ENCODE data around the gene TRAF3.

TRAF3 gene

DNA sequence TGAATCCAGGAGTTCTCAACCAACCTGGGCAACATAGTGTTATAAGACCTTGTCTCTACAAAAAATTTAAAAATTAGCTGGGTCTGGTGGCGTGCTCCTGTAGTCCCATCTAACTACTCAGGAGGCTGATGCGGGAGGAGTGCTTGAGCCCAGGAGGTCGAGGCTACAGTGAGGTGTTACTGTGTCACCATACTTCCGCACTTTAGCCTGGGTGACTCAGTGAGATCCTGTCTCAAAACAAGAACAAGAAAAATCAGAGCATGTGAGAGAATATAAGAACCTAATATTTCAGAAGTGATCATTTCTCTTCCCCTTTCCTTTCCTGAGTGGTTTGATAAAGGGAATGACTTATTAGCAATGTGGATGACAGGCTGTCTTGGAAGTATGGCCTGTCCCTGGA lies 9.5 kb downstream of the TRAF3 start:
- ATAC-seq: no peak
- TF ChIP-seq ZFP3 (CRISPR knock-in tag; IDR thresholded peaks at IDR 0.05) (no peak), RARB (CRISPR knock-in tag; IDR thresholded peaks at IDR 0.05) (no peak), ARNTL (CRISPR knock-in tag; IDR thresholded peaks at IDR 0.05; ENCODE audit: borderline replicate concordance, low read depth) (no peak), SNAI2 (CRISPR knock-in tag; IDR thresholded peaks at IDR 0.05) (no peak), TCF4 (CRISPR knock-in tag; IDR thresholded peaks at IDR 0.05; ENCODE audit: borderline replicate concordance) (no peak), ZC3H10 (CRISPR knock-in tag; IDR thresholded peaks at IDR 0.05) (no peak), ZNF565 (CRISPR knock-in tag; conservative IDR thresholded peaks at IDR 0.05; ENCODE audit: low read depth) (no peak), ZFP30 (CRISPR knock-in tag; IDR thresholded peaks at IDR 0.05) (no peak)
- TF ChIP-seq, protein P1, sequence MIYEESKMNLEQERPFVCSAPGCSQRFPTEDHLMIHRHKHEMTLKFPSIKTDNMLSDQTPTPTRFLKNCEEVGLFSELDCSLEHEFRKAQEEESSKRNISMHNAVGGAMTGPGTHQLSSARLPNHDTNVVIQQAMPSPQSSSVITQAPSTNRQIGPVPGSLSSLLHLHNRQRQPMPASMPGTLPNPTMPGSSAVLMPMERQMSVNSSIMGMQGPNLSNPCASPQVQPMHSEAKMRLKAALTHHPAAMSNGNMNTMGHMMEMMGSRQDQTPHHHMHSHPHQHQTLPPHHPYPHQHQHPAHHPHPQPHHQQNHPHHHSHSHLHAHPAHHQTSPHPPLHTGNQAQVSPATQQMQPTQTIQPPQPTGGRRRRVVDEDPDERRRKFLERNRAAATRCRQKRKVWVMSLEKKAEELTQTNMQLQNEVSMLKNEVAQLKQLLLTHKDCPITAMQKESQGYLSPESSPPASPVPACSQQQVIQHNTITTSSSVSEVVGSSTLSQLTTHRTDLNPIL (CRISPR knock-in tag; IDR thresholded peaks at IDR 0.05; ENCODE audit: low read depth): no peak

DNA sequence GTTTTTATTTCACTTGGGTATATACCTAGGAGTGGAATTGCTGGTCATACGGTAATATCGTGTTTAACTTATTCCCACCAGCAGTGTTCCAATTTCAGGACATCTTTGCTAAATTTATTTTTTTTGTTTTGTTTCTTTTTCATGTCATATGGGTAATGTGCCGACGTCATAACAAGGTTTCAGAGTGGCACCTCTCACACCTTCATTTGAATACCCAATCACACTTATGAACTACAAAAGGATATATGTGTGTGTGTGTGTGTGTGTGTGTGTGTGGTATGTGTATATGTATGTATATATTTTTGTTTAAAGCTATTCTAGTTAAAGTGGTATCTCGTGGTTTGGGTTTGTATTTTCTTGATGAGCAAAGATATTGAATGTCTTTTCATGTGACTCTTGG lies 12.1 kb downstream of the TRAF3 start:
- no peak for ATAC-seq
- TF ChIP-seq, protein P2, sequence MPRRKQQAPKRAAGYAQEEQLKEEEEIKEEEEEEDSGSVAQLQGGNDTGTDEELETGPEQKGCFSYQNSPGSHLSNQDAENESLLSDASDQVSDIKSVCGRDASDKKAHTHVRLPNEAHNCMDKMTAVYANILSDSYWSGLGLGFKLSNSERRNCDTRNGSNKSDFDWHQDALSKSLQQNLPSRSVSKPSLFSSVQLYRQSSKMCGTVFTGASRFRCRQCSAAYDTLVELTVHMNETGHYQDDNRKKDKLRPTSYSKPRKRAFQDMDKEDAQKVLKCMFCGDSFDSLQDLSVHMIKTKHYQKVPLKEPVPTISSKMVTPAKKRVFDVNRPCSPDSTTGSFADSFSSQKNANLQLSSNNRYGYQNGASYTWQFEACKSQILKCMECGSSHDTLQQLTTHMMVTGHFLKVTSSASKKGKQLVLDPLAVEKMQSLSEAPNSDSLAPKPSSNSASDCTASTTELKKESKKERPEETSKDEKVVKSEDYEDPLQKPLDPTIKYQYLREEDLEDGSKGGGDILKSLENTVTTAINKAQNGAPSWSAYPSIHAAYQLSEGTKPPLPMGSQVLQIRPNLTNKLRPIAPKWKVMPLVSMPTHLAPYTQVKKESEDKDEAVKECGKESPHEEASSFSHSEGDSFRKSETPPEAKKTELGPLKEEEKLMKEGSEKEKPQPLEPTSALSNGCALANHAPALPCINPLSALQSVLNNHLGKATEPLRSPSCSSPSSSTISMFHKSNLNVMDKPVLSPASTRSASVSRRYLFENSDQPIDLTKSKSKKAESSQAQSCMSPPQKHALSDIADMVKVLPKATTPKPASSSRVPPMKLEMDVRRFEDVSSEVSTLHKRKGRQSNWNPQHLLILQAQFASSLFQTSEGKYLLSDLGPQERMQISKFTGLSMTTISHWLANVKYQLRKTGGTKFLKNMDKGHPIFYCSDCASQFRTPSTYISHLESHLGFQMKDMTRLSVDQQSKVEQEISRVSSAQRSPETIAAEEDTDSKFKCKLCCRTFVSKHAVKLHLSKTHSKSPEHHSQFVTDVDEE (CRISPR knock-in tag; IDR thresholded peaks at IDR 0.05): no peak
- TF ChIP-seq ZC3H10 (CRISPR knock-in tag; IDR thresholded peaks at IDR 0.05): no peak
- TF ChIP-seq, protein P3, sequence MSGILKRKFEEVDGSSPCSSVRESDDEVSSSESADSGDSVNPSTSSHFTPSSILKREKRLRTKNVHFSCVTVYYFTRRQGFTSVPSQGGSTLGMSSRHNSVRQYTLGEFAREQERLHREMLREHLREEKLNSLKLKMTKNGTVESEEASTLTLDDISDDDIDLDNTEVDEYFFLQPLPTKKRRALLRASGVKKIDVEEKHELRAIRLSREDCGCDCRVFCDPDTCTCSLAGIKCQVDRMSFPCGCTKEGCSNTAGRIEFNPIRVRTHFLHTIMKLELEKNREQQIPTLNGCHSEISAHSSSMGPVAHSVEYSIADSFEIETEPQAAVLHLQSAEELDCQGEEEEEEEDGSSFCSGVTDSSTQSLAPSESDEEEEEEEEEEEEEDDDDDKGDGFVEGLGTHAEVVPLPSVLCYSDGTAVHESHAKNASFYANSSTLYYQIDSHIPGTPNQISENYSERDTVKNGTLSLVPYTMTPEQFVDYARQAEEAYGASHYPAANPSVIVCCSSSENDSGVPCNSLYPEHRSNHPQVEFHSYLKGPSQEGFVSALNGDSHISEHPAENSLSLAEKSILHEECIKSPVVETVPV (CRISPR knock-in tag; IDR thresholded peaks at IDR 0.05): no peak
- TF ChIP-seq ZFP3 (CRISPR knock-in tag; IDR thresholded peaks at IDR 0.05): no peak
- TF ChIP-seq ISL1 (CRISPR knock-in tag; IDR thresholded peaks at IDR 0.05): no peak
- no peak for TF ChIP-seq TOX (CRISPR knock-in tag; IDR thresholded peaks at IDR 0.05; ENCODE audit: borderline replicate concordance)
- TF ChIP-seq CSDC2 (CRISPR knock-in tag; IDR thresholded peaks at IDR 0.05): no peak
- no peak for TF ChIP-seq ZNF70 (CRISPR knock-in tag; IDR thresholded peaks at IDR 0.05)
- TF ChIP-seq RARB (CRISPR knock-in tag; IDR thresholded peaks at IDR 0.05): no peak
- TF ChIP-seq, protein P4, sequence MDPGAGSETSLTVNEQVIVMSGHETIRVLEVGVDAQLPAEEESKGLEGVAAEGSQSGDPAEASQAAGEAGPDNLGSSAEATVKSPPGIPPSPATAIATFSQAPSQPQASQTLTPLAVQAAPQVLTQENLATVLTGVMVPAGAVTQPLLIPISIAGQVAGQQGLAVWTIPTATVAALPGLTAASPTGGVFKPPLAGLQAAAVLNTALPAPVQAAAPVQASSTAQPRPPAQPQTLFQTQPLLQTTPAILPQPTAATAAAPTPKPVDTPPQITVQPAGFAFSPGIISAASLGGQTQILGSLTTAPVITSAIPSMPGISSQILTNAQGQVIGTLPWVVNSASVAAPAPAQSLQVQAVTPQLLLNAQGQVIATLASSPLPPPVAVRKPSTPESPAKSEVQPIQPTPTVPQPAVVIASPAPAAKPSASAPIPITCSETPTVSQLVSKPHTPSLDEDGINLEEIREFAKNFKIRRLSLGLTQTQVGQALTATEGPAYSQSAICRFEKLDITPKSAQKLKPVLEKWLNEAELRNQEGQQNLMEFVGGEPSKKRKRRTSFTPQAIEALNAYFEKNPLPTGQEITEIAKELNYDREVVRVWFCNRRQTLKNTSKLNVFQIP (CRISPR knock-in tag; IDR thresholded peaks at IDR 0.05; ENCODE audit: borderline replicate concordance, low read depth): no peak
- no peak for TF ChIP-seq PPARA (CRISPR knock-in tag; IDR thresholded peaks at IDR 0.05; ENCODE audit: borderline replicate concordance)
- no peak for TF ChIP-seq ARNTL (CRISPR knock-in tag; IDR thresholded peaks at IDR 0.05; ENCODE audit: borderline replicate concordance, low read depth)
- no peak for TF ChIP-seq GLIS3 (CRISPR knock-in tag; IDR thresholded peaks at IDR 0.05)
- TF ChIP-seq OSR1 (CRISPR knock-in tag; IDR thresholded peaks at IDR 0.05): no peak
- no peak for TF ChIP-seq ZNF565 (CRISPR knock-in tag; conservative IDR thresholded peaks at IDR 0.05; ENCODE audit: low read depth)
- TF ChIP-seq SNAI2 (CRISPR knock-in tag; IDR thresholded peaks at IDR 0.05): no peak

DNA sequence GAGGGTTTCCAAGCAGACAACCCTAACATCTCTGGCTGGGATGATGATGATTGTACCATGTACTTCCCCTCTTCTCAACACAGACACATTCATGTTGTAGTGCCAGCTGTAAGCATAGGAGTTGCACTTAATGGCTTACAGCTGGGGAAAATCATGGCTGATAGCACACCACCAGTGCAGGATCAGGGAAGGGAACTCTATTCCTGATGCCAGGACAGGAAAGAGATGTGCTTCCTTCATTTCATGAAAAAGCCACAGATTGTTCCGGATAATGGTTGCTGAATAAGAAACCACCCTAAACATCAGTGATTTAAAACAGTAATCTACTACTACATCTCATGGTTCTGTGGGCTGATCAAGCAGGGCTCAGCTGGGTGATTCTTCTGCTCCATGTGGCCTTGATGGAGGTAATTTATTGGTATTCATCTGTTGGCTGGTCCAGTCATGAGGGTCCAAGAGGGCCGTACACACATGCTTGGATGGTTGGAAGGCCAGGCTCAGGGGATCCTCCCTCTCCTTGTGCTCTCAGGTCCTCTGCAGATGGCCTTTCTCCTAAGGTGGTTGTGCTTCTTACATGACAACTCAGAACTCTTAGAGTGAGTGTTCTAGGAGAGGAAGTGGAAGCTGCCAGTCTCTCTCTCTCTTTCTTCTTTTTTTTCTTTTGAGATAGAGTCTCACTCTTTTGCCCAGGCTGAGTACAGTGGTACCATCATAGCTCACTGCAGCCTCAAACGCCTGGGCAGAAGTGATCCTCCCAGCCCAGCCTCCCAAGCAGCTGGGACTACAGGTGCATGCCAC lies 16.5 kb downstream of the TRAF3 start:
- no peak for ATAC-seq
- TF ChIP-seq, protein P3 (CRISPR knock-in tag; IDR thresholded peaks at IDR 0.05): no peak
- TF ChIP-seq CSDC2 (CRISPR knock-in tag; IDR thresholded peaks at IDR 0.05) (no peak), ZNF565 (CRISPR knock-in tag; conservative IDR thresholded peaks at IDR 0.05; ENCODE audit: low read depth) (no peak), BACH2 (CRISPR knock-in tag; IDR thresholded peaks at IDR 0.05; ENCODE audit: borderline replicate concordance) (no peak), ZNF8 (CRISPR knock-in tag; IDR thresholded peaks at IDR 0.05) (no peak), ZNF70 (CRISPR knock-in tag; IDR thresholded peaks at IDR 0.05) (no peak), TCF4 (CRISPR knock-in tag; IDR thresholded peaks at IDR 0.05; ENCODE audit: borderline replicate concordance) (no peak), ARNTL (CRISPR knock-in tag; IDR thresholded peaks at IDR 0.05; ENCODE audit: borderline replicate concordance, low read depth) (no peak)
- TF ChIP-seq, protein P5, sequence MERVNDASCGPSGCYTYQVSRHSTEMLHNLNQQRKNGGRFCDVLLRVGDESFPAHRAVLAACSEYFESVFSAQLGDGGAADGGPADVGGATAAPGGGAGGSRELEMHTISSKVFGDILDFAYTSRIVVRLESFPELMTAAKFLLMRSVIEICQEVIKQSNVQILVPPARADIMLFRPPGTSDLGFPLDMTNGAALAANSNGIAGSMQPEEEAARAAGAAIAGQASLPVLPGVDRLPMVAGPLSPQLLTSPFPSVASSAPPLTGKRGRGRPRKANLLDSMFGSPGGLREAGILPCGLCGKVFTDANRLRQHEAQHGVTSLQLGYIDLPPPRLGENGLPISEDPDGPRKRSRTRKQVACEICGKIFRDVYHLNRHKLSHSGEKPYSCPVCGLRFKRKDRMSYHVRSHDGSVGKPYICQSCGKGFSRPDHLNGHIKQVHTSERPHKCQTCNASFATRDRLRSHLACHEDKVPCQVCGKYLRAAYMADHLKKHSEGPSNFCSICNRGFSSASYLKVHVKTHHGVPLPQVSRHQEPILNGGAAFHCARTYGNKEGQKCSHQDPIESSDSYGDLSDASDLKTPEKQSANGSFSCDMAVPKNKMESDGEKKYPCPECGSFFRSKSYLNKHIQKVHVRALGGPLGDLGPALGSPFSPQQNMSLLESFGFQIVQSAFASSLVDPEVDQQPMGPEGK (CRISPR knock-in tag; IDR thresholded peaks at IDR 0.05; ENCODE audit: borderline replicate concordance): no peak
- TF ChIP-seq, protein P2 (CRISPR knock-in tag; IDR thresholded peaks at IDR 0.05): no peak

Measured in SK-N-SH treated with all-trans-retinoic acid at 6 μM for 48 hours (cell line).